ENCODE data around the gene SARDH. TPM values are rescaled to one million over a fixed set of nuclear protein-coding genes. Genes with fewer than 3 reads are reported as not detected.

SARDH gene
- total RNA-seq, 1 experiment from 2014 or later = not detected

- H3K27ac Mint-ChIP-seq (ENCODE audit: unreplicated experiment) = no peak overlapping the region
- no TSS peak for BruUV-seq (replicated peaks)
- H3K4me3 Mint-ChIP-seq (ENCODE audit: low read depth, unreplicated experiment) = no peak overlapping the region
- peaks cover 80% of the 10 kb centered on the region for H3K27me3 Mint-ChIP-seq (ENCODE audit: unreplicated experiment)
- no peak for TF ChIP-seq CTCF (IDR thresholded peaks at IDR 0.05; ENCODE audit: unreplicated experiment)
- no peaks in the 10 kb centered on the region for H3K9me3 Mint-ChIP-seq (ENCODE audit: low read depth, unreplicated experiment)
- DNase-seq = no peak
- intact Hi-C loops (cut with micrococcal nuclease; ENCODE audit: unreplicated experiment) = no loop called here
- CTCF ChIA-PET = no interaction called here
- H3K4me1 Mint-ChIP-seq (ENCODE audit: low read depth, unreplicated experiment) = no peaks in the 10 kb centered on the region
- H3K36me3 Mint-ChIP-seq (ENCODE audit: insufficient read depth, unreplicated experiment) = no peaks in the 10 kb centered on the region
These were observed 36.0 kb downstream of the SARDH start for GRCh38 chr9:133701981-133702797.

- intact Hi-C loops (cut with micrococcal nuclease; ENCODE audit: unreplicated experiment) = no loop called here
- no peak overlapping the region for H3K4me3 Mint-ChIP-seq (ENCODE audit: low read depth, unreplicated experiment)
These were observed 36.7 kb downstream of the SARDH start for GRCh38 chr9:133701321-133701980.

GRCh38 chr9:133700819-133701320, 37.3 kb downstream of the SARDH start:
- TF ChIP-seq CTCF (IDR thresholded peaks at IDR 0.05; ENCODE audit: unreplicated experiment) = no peak
- CTCF ChIA-PET = no interaction called here

More at GRCh38 chr9:133701321-133701980, 36.7 kb downstream of the SARDH start:
- no TSS peak for BruUV-seq (replicated peaks)
- TF ChIP-seq CTCF (IDR thresholded peaks at IDR 0.05; ENCODE audit: unreplicated experiment) = no peak
- Mint-ChIP-seq H3K27me3 (ENCODE audit: unreplicated experiment) (peaks cover 80% of the 10 kb centered on the region), H3K4me1 (ENCODE audit: low read depth, unreplicated experiment) (no peaks in the 10 kb centered on the region), H3K9me3 (ENCODE audit: low read depth, unreplicated experiment) (no peaks in the 10 kb centered on the region), H3K36me3 (ENCODE audit: insufficient read depth, unreplicated experiment) (no peaks in the 10 kb centered on the region), H3K27ac (ENCODE audit: unreplicated experiment) (no peak overlapping the region)
- CTCF ChIA-PET = no interaction called here
- no peak for DNase-seq

GRCh38 chr9:133699546-133699945, 38.6 kb downstream of the SARDH start:
- no peaks in the 10 kb centered on the region for H3K9me3 Mint-ChIP-seq (ENCODE audit: low read depth, unreplicated experiment)
- no peak overlapping the region for H3K4me3 Mint-ChIP-seq (ENCODE audit: low read depth, unreplicated experiment)
- no peak for TF ChIP-seq CTCF (IDR thresholded peaks at IDR 0.05; ENCODE audit: unreplicated experiment)
- peaks cover 80% of the 10 kb centered on the region for H3K27me3 Mint-ChIP-seq (ENCODE audit: unreplicated experiment)
- H3K27ac Mint-ChIP-seq (ENCODE audit: unreplicated experiment) = no peak overlapping the region
- H3K4me1 Mint-ChIP-seq (ENCODE audit: low read depth, unreplicated experiment) = no peaks in the 10 kb centered on the region
- no TSS peak for BruUV-seq (replicated peaks)
- no peaks in the 10 kb centered on the region for H3K36me3 Mint-ChIP-seq (ENCODE audit: insufficient read depth, unreplicated experiment)
- DNase-seq = no peak
- CTCF ChIA-PET = no interaction called here
- intact Hi-C loops (cut with micrococcal nuclease; ENCODE audit: unreplicated experiment) = no loop called here

More at GRCh38 chr9:133700819-133701320, 37.3 kb downstream of the SARDH start:
- BruUV-seq (replicated peaks) = no TSS peak
- Mint-ChIP-seq H3K27ac (ENCODE audit: unreplicated experiment) (no peak overlapping the region), H3K27me3 (ENCODE audit: unreplicated experiment) (peaks cover 80% of the 10 kb centered on the region), H3K4me3 (ENCODE audit: low read depth, unreplicated experiment) (no peak overlapping the region), H3K4me1 (ENCODE audit: low read depth, unreplicated experiment) (no peaks in the 10 kb centered on the region), H3K9me3 (ENCODE audit: low read depth, unreplicated experiment) (no peaks in the 10 kb centered on the region), H3K36me3 (ENCODE audit: insufficient read depth, unreplicated experiment) (no peaks in the 10 kb centered on the region)
- intact Hi-C loops (cut with micrococcal nuclease; ENCODE audit: unreplicated experiment) = no loop called here
- no peak for DNase-seq
